HG02840 (cell line): Measurements from ENCODE around the gene SLC25A29.
"Not testable (repeated sequence)": the region's sequence is repeated elsewhere in the genome, so short reads cannot be mapped to it uniquely, and the experiment has no call there.

Experiments
- ATAC-seq: cut with Tn5 transposase; IDR thresholded peaks from one replicate; pipeline ENCODE4 v1.9.1; 2021; ENCODE audit warnings: mild to moderate bottlenecking, moderate library complexity, moderate number of reproducible peaks; ENCODE audit not compliant: unreplicated experiment, low FRiP score

SLC25A29 gene

GRCh38 chr14:100312877-100313400, 6.7 kb upstream of the SLC25A29 start:
- no peak for ATAC-seq

- not testable (repeated sequence) for ATAC-seq
Observed at GRCh38 chr14:100312110-100312876, 6.0 kb upstream of the SLC25A29 start.

GRCh38 chr14:100309028-100309737, 2.9 kb upstream of the SLC25A29 start:
- ATAC-seq = no peak

GRCh38 chr14:100308427-100308792, 2.2 kb upstream of the SLC25A29 start:
- ATAC-seq = not testable (repeated sequence)

- no peak for ATAC-seq
Observed at GRCh38 chr14:100307766-100308426, 1.7 kb upstream of the SLC25A29 start.

DNA sequence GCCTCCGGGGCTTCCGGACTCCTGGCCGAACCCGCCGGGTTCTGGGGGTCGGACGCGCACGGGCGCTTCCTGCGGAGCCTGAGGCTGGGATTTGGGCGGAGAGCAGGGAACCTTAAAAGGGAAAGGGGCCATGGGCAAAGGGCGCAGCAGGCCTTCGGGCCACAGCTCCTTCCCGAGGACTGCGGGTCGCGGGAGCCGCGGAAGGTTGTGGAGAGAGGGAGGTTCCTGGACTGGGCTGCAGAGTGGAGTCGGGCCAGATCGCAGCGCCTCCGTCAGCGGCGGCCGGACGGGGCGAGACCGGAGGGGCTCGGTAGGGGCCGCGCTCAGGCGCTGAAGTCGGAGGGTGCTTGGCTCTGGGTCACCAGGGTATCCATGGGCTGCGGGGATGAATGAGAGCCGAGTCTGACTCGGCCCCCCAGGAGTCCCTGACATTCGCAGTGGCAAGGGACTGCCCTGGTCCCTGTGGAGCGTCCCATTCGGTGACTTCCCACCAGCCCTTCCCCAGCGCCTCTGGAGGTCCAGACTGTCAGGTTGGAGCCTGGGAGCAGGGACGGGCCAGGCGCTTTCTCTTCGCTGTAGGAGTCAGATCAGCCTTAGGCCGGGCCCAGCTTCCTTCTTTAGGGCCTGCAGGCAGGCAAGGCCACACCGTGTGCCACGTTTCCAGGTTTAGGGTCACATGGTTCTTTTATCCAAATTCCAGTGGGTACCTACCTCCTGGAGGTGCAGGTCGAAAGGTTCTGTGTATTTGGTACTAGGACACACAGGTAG, 938 bp upstream of the SLC25A29 start:
- ATAC-seq = peak; percentile 12

DNA sequence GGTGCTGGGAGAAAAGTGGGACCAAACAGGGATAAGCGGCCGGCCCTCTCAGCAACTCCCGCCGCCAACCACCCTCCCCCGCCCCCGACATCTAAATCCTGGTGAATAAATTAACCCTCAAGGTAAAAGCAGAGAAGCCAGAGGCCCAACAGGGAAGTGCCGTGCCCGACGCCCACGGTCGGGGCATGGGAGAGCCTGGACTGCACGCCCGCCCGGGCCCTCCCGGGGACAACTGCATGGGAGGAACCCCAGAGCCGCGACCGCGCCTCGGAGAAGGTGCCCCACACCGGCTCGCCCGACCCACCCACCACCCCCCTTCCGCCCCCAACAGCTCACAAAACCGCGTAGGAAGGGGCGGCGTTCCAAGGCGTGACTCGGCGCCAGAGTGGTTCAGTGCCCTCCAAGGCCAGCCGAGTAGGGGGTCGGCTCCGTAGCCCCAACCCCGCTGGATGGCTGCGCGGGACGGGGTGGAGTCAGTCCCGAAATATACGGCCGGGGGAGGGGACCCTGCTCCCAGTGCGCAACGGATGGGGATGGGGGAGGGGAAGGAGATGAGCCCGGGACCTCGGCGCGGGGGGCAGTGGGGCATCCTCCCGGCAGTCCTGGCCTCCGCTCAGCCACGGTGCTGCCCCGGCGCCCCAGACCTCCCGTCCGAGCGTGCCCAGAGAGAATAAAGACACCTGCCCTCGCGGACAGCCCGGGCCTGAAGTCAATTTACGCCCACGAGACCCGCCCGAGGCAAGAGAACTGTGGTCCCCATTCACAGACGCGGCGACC, 732 bp downstream of the SLC25A29 start:
- no peak for ATAC-seq

DNA sequence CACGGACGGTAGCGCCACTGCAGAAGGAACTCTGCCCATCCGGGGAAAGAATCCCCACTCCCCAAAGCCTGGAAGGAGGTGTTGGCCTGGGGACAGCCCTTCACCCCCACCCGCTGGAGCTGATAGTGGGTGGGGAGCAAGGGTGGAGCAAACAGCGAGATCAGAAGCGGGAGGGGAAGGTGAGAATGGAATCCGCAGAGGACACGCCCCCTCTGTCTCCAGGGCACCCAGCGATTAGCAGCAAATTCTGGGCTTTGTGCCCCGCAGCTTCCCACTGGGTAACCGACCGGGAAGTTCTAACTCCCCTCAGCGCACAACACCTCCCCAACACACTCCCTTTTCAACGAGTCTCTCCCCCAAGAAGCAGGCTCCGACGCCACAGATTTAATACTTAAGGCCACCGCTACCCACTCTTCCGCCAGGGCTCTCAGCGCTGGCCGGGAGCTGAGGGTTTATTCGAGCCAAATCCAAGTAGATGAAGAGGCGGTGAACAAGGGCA, 1.4 kb downstream of the SLC25A29 start:
- ATAC-seq = no peak

- no peak for ATAC-seq
Observed at GRCh38 chr14:100303925-100304324, 2.3 kb downstream of the SLC25A29 start.

GRCh38 chr14:100303179-100303578, 3.1 kb downstream of the SLC25A29 start:
- ATAC-seq = no peak

GRCh38 chr14:100302616-100303015, 3.6 kb downstream of the SLC25A29 start:
- ATAC-seq = no peak

DNA sequence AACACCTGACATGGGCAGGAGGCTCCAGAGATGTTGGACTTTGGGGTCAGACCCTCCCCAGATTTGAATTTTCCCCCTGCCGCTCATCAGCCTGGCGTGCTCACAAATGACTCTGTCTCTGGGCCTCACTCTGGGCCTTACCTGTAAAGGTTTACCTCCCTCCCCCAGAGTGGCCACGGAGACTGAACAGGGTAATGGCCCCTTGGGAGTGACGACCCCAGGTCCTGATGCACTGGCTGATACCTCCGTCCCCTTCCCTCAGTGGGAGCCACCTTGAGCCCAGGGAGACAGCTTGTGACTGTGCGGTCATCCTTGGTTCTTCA, 7.0 kb downstream of the SLC25A29 start:
- no peak for ATAC-seq

- ATAC-seq = no peak
Observed at GRCh38 chr14:100298551-100299237, 7.5 kb downstream of the SLC25A29 start.

GRCh38 chr14:100297320-100298300, 8.6 kb downstream of the SLC25A29 start:
- ATAC-seq = no peak

DNA sequence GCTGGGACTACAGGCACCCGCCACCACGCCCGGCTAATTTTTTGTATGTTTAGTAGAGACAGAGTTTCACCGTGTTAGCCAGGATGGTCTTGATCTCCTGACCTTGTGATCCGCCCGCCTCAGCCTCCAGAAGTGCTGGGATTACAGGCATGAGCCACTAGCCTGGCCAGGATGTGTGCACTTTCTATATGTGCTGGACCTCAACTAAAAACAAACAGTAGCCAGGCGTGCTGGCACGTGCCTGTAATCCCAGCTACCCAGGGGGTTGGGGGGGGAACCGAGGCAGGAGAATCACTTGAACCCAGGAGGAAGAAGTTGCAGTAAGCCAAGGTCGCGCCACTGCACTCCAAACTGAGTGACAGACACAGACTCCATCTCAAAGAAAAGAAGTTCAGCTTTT, 9.5 kb downstream of the SLC25A29 start:
- not testable (repeated sequence) for ATAC-seq

DNA sequence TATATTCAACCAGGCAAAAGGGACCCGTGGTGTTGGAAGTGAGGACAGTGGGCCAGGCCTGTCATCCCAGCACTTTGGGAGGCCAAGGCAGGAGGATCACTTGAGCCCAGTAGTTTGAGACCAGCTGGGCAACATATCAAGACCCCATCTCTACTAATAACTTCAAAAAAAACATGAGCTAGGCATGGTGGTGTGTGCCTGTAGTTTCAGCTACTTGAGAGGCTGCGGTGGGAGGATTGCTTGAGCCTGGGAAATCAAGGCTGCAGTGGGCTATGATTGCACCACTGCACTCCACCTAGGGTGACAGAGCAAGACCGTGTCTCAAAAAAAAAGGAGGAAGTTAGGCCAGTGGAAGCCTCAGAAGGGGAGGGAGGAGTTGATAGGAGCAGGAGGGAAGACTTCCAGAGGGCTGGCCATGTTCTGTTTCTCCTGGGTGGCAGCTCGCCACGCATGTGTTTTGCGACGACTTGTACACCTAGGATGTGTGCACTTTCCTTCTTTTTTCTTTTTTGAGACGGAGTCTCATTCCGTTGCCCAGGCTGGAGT, 10.1 kb downstream of the SLC25A29 start:
- ATAC-seq = no peak

- no peak for ATAC-seq
Observed at GRCh38 chr14:100295376-100296105, 10.7 kb downstream of the SLC25A29 start.
